HepG2 (cell line): ENCODE measurements around the gene SEMA5B.

Experiments
- ATF2 ChIP-seq: sonication (generic); formaldehyde crosslinking; IDR thresholded peaks from 2 replicates; pipeline ENCODE4 v1.4.0; 2020; ENCODE audit warnings: missing genetic modification reagents
- CREM ChIP-seq, 2 experiments: sonication (generic) in 1 of 2; formaldehyde crosslinking in 1 of 2; IDR thresholded peaks; 2 replicates each; pipeline versions ENCODE4 v1.4.0 to v1.6.1; 2016 to 2020; ENCODE audit warnings: antibody characterized with exemption in 1 of 2, mild to moderate bottlenecking in 1 of 2, missing genetic modification reagents in 1 of 2
- ELF4 ChIP-seq: sonication (generic); formaldehyde crosslinking; IDR thresholded peaks from 2 replicates; pipeline ENCODE4 v1.5.0; 2020; ENCODE audit warnings: missing genetic modification reagents, mild to moderate bottlenecking, moderate library complexity, borderline replicate concordance
- HNRNPH1 ChIP-seq: fragments of 200-400 bp; formaldehyde crosslinking; optimal IDR thresholded peaks from 2 replicates; pipeline ENCODE3; 2017; ENCODE audit warnings: mild to moderate bottlenecking, low read depth, low read length
- MED1 ChIP-seq: sonication (generic); formaldehyde crosslinking; IDR thresholded peaks from 2 replicates; pipeline ENCODE4 v1.4.0; 2020; ENCODE audit warnings: missing genetic modification reagents
- NCOA2 ChIP-seq: sonication (generic); formaldehyde crosslinking; IDR thresholded peaks from 2 replicates; pipeline ENCODE4 v1.8.0; 2022; ENCODE audit warnings: inconsistent platforms
- POLR2A ChIP-seq, 2 experiments: IDR thresholded peaks; 2 replicates each; pipeline ENCODE4 v1.6.1; 2011; ENCODE audit warnings: low read depth in 2 of 2, low read length in 2 of 2, mild to moderate bottlenecking in 1 of 2, moderate library complexity in 1 of 2; ENCODE audit not compliant: insufficient read depth in 1 of 2
- POLR2AphosphoS5 ChIP-seq: IDR thresholded peaks from 2 replicates; pipeline ENCODE4 v1.6.1; 2012; ENCODE audit warnings: low read depth, low read length
- RFX1 ChIP-seq: fragments of 450-650 bp; IDR thresholded peaks from 2 replicates; pipeline ENCODE4 v1.6.1; 2017
- SAFB2 ChIP-seq: sonication (generic); formaldehyde crosslinking; IDR thresholded peaks from 2 replicates; pipeline ENCODE4 v1.5.1; 2020; ENCODE audit warnings: missing genetic modification reagents, low read depth, mild to moderate bottlenecking, borderline replicate concordance
- TF ChIP-seq, protein P1 (sequence below): sonication (generic); formaldehyde crosslinking; IDR thresholded peaks from 2 replicates; pipeline ENCODE4 v1.5.1; 2020; ENCODE audit warnings: mild to moderate bottlenecking, missing genetic modification reagents, moderate library complexity

GRCh38 chr3:122966045-122966444, 61.5 kb downstream of the SEMA5B start:
- no peak for TF ChIP-seq POLR2A (IDR thresholded peaks at IDR 0.05; ENCODE audit: insufficient read depth in 1 of 2, low read depth in 2 of 2, low read length in 2 of 2)
- TF ChIP-seq CREM (IDR thresholded peaks at IDR 0.05), result no peak
- TF ChIP-seq CREM (CRISPR knock-in tag; IDR thresholded peaks at IDR 0.05), result no peak
- TF ChIP-seq NCOA2 (CRISPR knock-in tag), result no peak
- no peak for TF ChIP-seq RFX1
- TF ChIP-seq, protein P1, sequence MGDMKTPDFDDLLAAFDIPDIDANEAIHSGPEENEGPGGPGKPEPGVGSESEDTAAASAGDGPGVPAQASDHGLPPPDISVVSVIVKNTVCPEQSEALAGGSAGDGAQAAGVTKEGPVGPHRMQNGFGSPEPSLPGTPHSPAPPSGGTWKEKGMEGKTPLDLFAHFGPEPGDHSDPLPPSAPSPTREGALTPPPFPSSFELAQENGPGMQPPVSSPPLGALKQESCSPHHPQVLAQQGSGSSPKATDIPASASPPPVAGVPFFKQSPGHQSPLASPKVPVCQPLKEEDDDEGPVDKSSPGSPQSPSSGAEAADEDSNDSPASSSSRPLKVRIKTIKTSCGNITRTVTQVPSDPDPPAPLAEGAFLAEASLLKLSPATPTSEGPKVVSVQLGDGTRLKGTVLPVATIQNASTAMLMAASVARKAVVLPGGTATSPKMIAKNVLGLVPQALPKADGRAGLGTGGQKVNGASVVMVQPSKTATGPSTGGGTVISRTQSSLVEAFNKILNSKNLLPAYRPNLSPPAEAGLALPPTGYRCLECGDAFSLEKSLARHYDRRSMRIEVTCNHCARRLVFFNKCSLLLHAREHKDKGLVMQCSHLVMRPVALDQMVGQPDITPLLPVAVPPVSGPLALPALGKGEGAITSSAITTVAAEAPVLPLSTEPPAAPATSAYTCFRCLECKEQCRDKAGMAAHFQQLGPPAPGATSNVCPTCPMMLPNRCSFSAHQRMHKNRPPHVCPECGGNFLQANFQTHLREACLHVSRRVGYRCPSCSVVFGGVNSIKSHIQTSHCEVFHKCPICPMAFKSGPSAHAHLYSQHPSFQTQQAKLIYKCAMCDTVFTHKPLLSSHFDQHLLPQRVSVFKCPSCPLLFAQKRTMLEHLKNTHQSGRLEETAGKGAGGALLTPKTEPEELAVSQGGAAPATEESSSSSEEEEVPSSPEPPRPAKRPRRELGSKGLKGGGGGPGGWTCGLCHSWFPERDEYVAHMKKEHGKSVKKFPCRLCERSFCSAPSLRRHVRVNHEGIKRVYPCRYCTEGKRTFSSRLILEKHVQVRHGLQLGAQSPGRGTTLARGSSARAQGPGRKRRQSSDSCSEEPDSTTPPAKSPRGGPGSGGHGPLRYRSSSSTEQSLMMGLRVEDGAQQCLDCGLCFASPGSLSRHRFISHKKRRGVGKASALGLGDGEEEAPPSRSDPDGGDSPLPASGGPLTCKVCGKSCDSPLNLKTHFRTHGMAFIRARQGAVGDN (CRISPR knock-in tag), result no peak
- TF ChIP-seq ATF2 (CRISPR knock-in tag), result no peak
- TF ChIP-seq MED1 (CRISPR knock-in tag), result no peak
- TF ChIP-seq HNRNPH1, result no peak
- TF ChIP-seq POLR2AphosphoS5, result no peak
- TF ChIP-seq ELF4 (CRISPR knock-in tag), result no peak
- TF ChIP-seq SAFB2, result no peak
